Right lobe of liver (tissue), 4 donors: ENCODE results near the gene PRKACA.

ENCODE experiments used
- POLR2A ChIP-seq: fragments of 450-650 bp; IDR thresholded peaks from one replicate; pipeline ENCODE4 v1.6.1; 2017; ENCODE audit warnings: antibody characterized with exemption, mild to moderate bottlenecking
- TF ChIP-seq, protein P1 (sequence below), 4 donors: fragments of 200-600 bp in 3 of 4; fragments of 450-650 bp in 1 of 4; IDR thresholded peaks; one replicate each; pipeline versions ENCODE4 v1.5.1 to v1.8.0; 2016 to 2022; ENCODE audit warnings: antibody characterized with exemption in 4 of 4, mild to moderate bottlenecking in 2 of 4
- donor health status: DM: no; HTN: no; CAD: no.
- donor health status: DM: no; HTN: no; CAD: no.
- donor health status: DM: no; HTN: yes; CAD: no.

DNA sequence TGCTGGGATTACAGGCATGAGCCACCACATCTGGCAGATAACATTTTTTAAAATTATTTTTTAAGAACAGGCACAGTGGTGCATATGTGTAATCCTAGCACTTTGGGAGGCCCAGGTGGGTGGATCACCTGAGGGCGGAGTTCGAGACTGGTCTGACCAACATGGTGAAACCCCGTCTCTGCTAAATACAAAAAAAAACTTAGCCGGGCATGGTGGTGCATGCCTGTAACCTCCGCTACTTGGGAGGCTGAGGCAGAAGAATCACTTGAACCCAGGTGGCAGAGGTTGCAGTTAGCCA, 55.1 kb downstream of the PRKACA start:
- no peak for TF ChIP-seq POLR2A
- TF ChIP-seq, protein P1, sequence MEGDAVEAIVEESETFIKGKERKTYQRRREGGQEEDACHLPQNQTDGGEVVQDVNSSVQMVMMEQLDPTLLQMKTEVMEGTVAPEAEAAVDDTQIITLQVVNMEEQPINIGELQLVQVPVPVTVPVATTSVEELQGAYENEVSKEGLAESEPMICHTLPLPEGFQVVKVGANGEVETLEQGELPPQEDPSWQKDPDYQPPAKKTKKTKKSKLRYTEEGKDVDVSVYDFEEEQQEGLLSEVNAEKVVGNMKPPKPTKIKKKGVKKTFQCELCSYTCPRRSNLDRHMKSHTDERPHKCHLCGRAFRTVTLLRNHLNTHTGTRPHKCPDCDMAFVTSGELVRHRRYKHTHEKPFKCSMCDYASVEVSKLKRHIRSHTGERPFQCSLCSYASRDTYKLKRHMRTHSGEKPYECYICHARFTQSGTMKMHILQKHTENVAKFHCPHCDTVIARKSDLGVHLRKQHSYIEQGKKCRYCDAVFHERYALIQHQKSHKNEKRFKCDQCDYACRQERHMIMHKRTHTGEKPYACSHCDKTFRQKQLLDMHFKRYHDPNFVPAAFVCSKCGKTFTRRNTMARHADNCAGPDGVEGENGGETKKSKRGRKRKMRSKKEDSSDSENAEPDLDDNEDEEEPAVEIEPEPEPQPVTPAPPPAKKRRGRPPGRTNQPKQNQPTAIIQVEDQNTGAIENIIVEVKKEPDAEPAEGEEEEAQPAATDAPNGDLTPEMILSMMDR (IDR thresholded peaks at IDR 0.05), result no peak
